PFSK-1 (cell line): Measurements from ENCODE around the gene DOCK1.

Experiments used
- FOXP2 ChIP-seq: optimal IDR thresholded peaks from 2 replicates; pipeline ENCODE3; 2011; ENCODE audit warnings: borderline replicate concordance, control low read depth, inconsistent platforms; ENCODE audit not compliant: insufficient read depth; ENCODE audit errors: extremely low read length, extremely low read depth
- POLR2AphosphoS5 ChIP-seq: IDR thresholded peaks from 2 replicates; pipeline ENCODE4 v1.6.1; 2012; ENCODE audit warnings: low read depth, mild to moderate bottlenecking, control low read depth, low read length, moderate library complexity
- REST ChIP-seq, 2 experiments: IDR thresholded peaks; 2 replicates each; pipeline versions ENCODE4 v1.6.1 to v1.8.0; 2011 to 2012; ENCODE audit warnings: low read depth in 2 of 2, low read length in 2 of 2, control low read depth in 1 of 2, inconsistent platforms in 1 of 2, mild to moderate bottlenecking in 1 of 2, moderate library complexity in 1 of 2; ENCODE audit not compliant: insufficient read depth in 1 of 2
- SIN3A ChIP-seq: IDR thresholded peaks from 2 replicates; pipeline ENCODE4 v1.6.1; 2012; ENCODE audit warnings: mild to moderate bottlenecking, low read length, moderate library complexity, borderline replicate concordance; ENCODE audit not compliant: insufficient read depth
- TAF1 ChIP-seq: IDR thresholded peaks from 2 replicates; pipeline ENCODE4 v1.6.1; 2012; ENCODE audit warnings: low read length, control low read depth, borderline replicate concordance; ENCODE audit not compliant: insufficient read depth

The DOCK1 gene

GRCh38 chr10:127378628-127379027 lies 473.4 kb downstream of the DOCK1 start:
- TF ChIP-seq TAF1 (no peak), SIN3A (no peak), FOXP2 (no peak), POLR2AphosphoS5 (no peak), REST (IDR thresholded peaks at IDR 0.05; ENCODE audit: insufficient read depth in 1 of 2, low read depth in 2 of 2, low read length in 2 of 2) (no peak)

- TF ChIP-seq REST (IDR thresholded peaks at IDR 0.05; ENCODE audit: insufficient read depth in 1 of 2, low read depth in 2 of 2, low read length in 2 of 2) (no peak), TAF1 (no peak), SIN3A (no peak), POLR2AphosphoS5 (no peak), FOXP2 (no peak)
These were observed 479.3 kb downstream of the DOCK1 start for GRCh38 chr10:127384532-127384931.

- TF ChIP-seq REST (IDR thresholded peaks at IDR 0.05; ENCODE audit: insufficient read depth in 1 of 2, low read depth in 2 of 2, low read length in 2 of 2) (no peak), TAF1 (no peak), POLR2AphosphoS5 (no peak), FOXP2 (no peak), SIN3A (no peak)
These were observed 479.8 kb downstream of the DOCK1 start for GRCh38 chr10:127385066-127385465.

GRCh38 chr10:127386606-127387327 lies 481.5 kb downstream of the DOCK1 start:
- TF ChIP-seq TAF1 (no peak), SIN3A (no peak), POLR2AphosphoS5 (no peak), FOXP2 (no peak), REST (IDR thresholded peaks at IDR 0.05; ENCODE audit: insufficient read depth in 1 of 2, low read depth in 2 of 2, low read length in 2 of 2) (no peak)
